ENCODE measurements around the gene ADGRL2. TPM values are rescaled to one million over a fixed set of nuclear protein-coding genes. Genes with fewer than 3 reads are reported as not detected.

Gene ADGRL2
- total and polyA plus RNA-seq, 2 experiments from 2014 or later, result 38.2 to 90.3 TPM

DNA sequence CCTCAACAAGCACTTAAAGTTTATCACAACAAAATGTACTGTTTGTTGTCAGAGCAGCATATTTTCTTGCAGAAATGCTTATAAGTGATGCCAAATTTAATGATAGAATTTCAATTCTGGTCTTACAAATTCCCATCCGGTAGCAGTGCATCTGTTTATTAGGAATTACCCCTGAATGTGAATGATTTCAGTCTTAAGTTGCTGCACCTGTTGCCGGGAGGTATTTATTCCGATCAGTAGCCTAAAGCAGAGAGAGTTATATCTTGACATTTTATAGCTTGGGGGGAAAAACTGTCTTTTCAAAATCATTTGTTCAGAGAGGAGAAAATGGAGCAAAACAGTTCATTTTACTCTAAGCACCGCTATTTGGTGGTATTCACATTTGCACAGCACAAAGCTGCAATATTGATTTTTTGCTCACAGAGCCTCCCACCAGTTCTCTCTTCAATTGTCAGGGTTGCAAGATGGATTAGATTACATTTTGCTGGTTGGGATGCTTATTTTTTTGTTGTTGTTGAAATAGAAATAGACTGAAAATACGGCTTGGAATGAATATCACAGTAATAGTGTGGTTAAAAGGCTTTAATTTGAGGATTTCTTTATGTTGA lies 98.6 kb downstream of the ADGRL2 start:
- H3K4me1 Mint-ChIP-seq, result peaks cover 40% of the 10 kb centered on the region
- H3K36me3 ChIP-seq (ENCODE audit: insufficient read depth), result no peaks in the 10 kb centered on the region
- no peak overlapping the region for H3K27ac Mint-ChIP-seq
- H3K36me3 Mint-ChIP-seq (ENCODE audit: low read depth), result 0 out of 3 replicates have a peak, but pooled peaks cover 3% of the 10 kb centered on the region
- TF ChIP-seq STAT1 (IDR thresholded peaks at IDR 0.05; ENCODE audit: unreplicated experiment) (no peak), CREB1 (CRISPR knock-in tag; IDR thresholded peaks at IDR 0.05; ENCODE audit: low read depth) (no peak), POLR2AphosphoS5 (IDR thresholded peaks at IDR 0.05; ENCODE audit: low read depth) (no peak), NANOG (IDR thresholded peaks at IDR 0.05; ENCODE audit: borderline replicate concordance) (no peak), JUNB (IDR thresholded peaks at IDR 0.05; ENCODE audit: unreplicated experiment) (no peak), ZNF331 (CRISPR knock-in tag; IDR thresholded peaks at IDR 0.05; ENCODE audit: low read depth) (no peak)
- TF ChIP-seq, protein P1, sequence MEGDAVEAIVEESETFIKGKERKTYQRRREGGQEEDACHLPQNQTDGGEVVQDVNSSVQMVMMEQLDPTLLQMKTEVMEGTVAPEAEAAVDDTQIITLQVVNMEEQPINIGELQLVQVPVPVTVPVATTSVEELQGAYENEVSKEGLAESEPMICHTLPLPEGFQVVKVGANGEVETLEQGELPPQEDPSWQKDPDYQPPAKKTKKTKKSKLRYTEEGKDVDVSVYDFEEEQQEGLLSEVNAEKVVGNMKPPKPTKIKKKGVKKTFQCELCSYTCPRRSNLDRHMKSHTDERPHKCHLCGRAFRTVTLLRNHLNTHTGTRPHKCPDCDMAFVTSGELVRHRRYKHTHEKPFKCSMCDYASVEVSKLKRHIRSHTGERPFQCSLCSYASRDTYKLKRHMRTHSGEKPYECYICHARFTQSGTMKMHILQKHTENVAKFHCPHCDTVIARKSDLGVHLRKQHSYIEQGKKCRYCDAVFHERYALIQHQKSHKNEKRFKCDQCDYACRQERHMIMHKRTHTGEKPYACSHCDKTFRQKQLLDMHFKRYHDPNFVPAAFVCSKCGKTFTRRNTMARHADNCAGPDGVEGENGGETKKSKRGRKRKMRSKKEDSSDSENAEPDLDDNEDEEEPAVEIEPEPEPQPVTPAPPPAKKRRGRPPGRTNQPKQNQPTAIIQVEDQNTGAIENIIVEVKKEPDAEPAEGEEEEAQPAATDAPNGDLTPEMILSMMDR (conservative IDR thresholded peaks at IDR 0.05; ENCODE audit: low read depth in 2 of 2), result no peak
- TF ChIP-seq, protein P2, sequence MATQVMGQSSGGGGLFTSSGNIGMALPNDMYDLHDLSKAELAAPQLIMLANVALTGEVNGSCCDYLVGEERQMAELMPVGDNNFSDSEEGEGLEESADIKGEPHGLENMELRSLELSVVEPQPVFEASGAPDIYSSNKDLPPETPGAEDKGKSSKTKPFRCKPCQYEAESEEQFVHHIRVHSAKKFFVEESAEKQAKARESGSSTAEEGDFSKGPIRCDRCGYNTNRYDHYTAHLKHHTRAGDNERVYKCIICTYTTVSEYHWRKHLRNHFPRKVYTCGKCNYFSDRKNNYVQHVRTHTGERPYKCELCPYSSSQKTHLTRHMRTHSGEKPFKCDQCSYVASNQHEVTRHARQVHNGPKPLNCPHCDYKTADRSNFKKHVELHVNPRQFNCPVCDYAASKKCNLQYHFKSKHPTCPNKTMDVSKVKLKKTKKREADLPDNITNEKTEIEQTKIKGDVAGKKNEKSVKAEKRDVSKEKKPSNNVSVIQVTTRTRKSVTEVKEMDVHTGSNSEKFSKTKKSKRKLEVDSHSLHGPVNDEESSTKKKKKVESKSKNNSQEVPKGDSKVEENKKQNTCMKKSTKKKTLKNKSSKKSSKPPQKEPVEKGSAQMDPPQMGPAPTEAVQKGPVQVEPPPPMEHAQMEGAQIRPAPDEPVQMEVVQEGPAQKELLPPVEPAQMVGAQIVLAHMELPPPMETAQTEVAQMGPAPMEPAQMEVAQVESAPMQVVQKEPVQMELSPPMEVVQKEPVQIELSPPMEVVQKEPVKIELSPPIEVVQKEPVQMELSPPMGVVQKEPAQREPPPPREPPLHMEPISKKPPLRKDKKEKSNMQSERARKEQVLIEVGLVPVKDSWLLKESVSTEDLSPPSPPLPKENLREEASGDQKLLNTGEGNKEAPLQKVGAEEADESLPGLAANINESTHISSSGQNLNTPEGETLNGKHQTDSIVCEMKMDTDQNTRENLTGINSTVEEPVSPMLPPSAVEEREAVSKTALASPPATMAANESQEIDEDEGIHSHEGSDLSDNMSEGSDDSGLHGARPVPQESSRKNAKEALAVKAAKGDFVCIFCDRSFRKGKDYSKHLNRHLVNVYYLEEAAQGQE (IDR thresholded peaks at IDR 0.05; ENCODE audit: unreplicated experiment), result no peak
- TF ChIP-seq, protein P3, sequence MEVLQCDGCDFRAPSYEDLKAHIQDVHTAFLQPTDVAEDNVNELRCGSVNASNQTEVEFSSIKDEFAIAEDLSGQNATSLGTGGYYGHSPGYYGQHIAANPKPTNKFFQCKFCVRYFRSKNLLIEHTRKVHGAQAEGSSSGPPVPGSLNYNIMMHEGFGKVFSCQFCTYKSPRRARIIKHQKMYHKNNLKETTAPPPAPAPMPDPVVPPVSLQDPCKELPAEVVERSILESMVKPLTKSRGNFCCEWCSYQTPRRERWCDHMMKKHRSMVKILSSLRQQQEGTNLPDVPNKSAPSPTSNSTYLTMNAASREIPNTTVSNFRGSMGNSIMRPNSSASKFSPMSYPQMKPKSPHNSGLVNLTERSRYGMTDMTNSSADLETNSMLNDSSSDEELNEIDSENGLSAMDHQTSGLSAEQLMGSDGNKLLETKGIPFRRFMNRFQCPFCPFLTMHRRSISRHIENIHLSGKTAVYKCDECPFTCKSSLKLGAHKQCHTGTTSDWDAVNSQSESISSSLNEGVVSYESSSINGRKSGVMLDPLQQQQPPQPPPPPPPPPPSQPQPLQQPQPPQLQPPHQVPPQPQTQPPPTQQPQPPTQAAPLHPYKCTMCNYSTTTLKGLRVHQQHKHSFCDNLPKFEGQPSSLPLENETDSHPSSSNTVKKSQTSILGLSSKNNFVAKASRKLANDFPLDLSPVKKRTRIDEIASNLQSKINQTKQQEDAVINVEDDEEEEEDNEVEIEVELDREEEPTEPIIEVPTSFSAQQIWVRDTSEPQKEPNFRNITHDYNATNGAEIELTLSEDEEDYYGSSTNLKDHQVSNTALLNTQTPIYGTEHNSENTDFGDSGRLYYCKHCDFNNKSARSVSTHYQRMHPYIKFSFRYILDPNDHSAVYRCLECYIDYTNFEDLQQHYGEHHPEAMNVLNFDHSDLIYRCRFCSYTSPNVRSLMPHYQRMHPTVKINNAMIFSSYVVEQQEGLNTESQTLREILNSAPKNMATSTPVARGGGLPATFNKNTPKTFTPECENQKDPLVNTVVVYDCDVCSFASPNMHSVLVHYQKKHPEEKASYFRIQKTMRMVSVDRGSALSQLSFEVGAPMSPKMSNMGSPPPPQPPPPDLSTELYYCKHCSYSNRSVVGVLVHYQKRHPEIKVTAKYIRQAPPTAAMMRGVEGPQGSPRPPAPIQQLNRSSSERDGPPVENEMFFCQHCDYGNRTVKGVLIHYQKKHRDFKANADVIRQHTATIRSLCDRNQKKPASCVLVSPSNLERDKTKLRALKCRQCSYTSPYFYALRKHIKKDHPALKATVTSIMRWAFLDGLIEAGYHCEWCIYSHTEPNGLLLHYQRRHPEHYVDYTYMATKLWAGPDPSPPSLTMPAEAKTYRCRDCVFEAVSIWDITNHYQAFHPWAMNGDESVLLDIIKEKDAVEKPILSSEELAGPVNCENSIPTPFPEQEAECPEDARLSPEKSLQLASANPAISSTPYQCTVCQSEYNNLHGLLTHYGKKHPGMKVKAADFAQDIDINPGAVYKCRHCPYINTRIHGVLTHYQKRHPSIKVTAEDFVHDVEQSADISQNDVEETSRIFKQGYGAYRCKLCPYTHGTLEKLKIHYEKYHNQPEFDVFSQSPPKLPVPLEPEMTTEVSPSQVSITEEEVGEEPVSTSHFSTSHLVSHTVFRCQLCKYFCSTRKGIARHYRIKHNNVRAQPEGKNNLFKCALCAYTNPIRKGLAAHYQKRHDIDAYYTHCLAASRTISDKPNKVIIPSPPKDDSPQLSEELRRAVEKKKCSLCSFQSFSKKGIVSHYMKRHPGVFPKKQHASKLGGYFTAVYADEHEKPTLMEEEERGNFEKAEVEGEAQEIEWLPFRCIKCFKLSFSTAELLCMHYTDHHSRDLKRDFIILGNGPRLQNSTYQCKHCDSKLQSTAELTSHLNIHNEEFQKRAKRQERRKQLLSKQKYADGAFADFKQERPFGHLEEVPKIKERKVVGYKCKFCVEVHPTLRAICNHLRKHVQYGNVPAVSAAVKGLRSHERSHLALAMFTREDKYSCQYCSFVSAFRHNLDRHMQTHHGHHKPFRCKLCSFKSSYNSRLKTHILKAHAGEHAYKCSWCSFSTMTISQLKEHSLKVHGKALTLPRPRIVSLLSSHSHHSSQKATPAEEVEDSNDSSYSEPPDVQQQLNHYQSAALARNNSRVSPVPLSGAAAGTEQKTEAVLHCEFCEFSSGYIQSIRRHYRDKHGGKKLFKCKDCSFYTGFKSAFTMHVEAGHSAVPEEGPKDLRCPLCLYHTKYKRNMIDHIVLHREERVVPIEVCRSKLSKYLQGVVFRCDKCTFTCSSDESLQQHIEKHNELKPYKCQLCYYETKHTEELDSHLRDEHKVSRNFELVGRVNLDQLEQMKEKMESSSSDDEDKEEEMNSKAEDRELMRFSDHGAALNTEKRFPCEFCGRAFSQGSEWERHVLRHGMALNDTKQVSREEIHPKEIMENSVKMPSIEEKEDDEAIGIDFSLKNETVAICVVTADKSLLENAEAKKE (CRISPR knock-in tag; IDR thresholded peaks at IDR 0.05), result no peak
- no peak overlapping the region for H3K27ac ChIP-seq (ENCODE audit: low read depth)
- H3K4me3 ChIP-seq, result no peak overlapping the region
- no peaks in the 10 kb centered on the region for H3K9me2 ChIP-seq (ENCODE audit: insufficient read depth)
- peaks cover 7% of the 10 kb centered on the region for H3K4me1 ChIP-seq (ENCODE audit: insufficient read depth)
- no peak overlapping the region for H3K4me3 Mint-ChIP-seq
- no peaks in the 10 kb centered on the region for H3F3A ChIP-seq (replicated peaks; ENCODE audit: low read depth)
- H3K4me2 ChIP-seq, result no peak overlapping the region
- H3K9me3 Mint-ChIP-seq, result no peaks in the 10 kb centered on the region
- peaks cover 95% of the 10 kb centered on the region for H3K79me2 ChIP-seq (replicated peaks; ENCODE audit: insufficient read depth)
- no peak overlapping the region for H2AFZ ChIP-seq
- H4K20me1 ChIP-seq (replicated peaks; ENCODE audit: insufficient read depth), result no peaks in the 10 kb centered on the region; the same call in 1 of the 2 replicates
- no peak for DNase-seq (ENCODE audit: low spot score)
- no peaks in the 10 kb centered on the region for H3K27me3 Mint-ChIP-seq (ENCODE audit: insufficient read depth, low read depth, poor library complexity)
- no peak for ATAC-seq
- no peaks in the 10 kb centered on the region for H3K27me3 ChIP-seq (ENCODE audit: insufficient read depth)
